SU-DHL-6 (cell line): ENCODE measurements around the gene NLGN2.

Experiments used
- H2AFZ ChIP-seq: fragments of 200-600 bp; sonication (generic); 2 replicates; pipeline ENCODE4 v1.6.1; 2014; ENCODE audit warnings: low read depth, mild to moderate bottlenecking, moderate library complexity, mixed read lengths, antibody characterized with exemption, low read length; ENCODE audit not compliant: severe bottlenecking
- H3F3A ChIP-seq: fragments of 200-600 bp; shearing (Covaris generic); 2 replicates; pipeline ENCODE4 v1.6.0; 2016; ENCODE audit warnings: antibody characterized with exemption, mild to moderate bottlenecking; ENCODE audit not compliant: insufficient read depth
- H3K27ac ChIP-seq: fragments of 200-600 bp; sonication (generic); 2 replicates; pipeline ENCODE4 v1.5.1; 2016; ENCODE audit warnings: low read depth, mild to moderate bottlenecking, low read length, moderate library complexity, mixed read lengths
- H3K27me3 ChIP-seq: fragments of 200-600 bp; sonication (generic), shearing (Covaris generic); 2 replicates; pipeline ENCODE4 v1.6.0; 2014; ENCODE audit warnings: mild to moderate bottlenecking, low read length
- H3K36me3 ChIP-seq: fragments of 200-600 bp; sonication (generic); 2 replicates; pipeline ENCODE4 v1.6.1; 2014; ENCODE audit warnings: mild to moderate bottlenecking, low read length, mixed read lengths
- H3K4me2 ChIP-seq: fragments of 300-600, 200-600 bp; shearing (Covaris generic), sonication (generic); 2 replicates; pipeline ENCODE4 v1.6.0; 2014; ENCODE audit warnings: low read length, low read depth, mild to moderate bottlenecking; ENCODE audit not compliant: poor library complexity, severe bottlenecking
- H3K4me3 ChIP-seq: fragments of 200-600 bp; sonication (generic); 2 replicates; pipeline ENCODE4 v1.5.1; 2014; ENCODE audit warnings: antibody characterized with exemption, low read length, mild to moderate bottlenecking, mixed read lengths; ENCODE audit not compliant: insufficient read depth, poor library complexity, severe bottlenecking
- H3K79me2 ChIP-seq: fragments of 200-600 bp; sonication (generic); 2 replicates; pipeline ENCODE4 v1.6.1; 2014; ENCODE audit warnings: mild to moderate bottlenecking, low read length, moderate library complexity; ENCODE audit not compliant: insufficient read depth
- H3K9ac ChIP-seq: fragments of 200-600 bp; sonication (generic); 2 replicates; pipeline ENCODE4 v1.7.0; 2014; ENCODE audit warnings: mild to moderate bottlenecking, low read length
- H3K9me2 ChIP-seq: fragments of 200-600 bp; sonication (generic); replicated peaks from 2 replicates; pipeline ENCODE4 v1.6.1; 2014; ENCODE audit warnings: low read length; ENCODE audit not compliant: insufficient read depth
- H3K9me3 ChIP-seq: fragments of 200-600 bp; sonication (generic); 2 replicates; pipeline ENCODE4 v1.6.1; 2014; ENCODE audit warnings: low read length, mixed read lengths; ENCODE audit not compliant: insufficient read depth
- H4K20me1 ChIP-seq: fragments of 200-600 bp; sonication (generic); 2 replicates; pipeline ENCODE4 v1.6.1; 2014; ENCODE audit warnings: low read depth, mild to moderate bottlenecking, antibody characterized with exemption, low read length, moderate library complexity, mixed read lengths
- EZH2phosphoT487 ChIP-seq: fragments of 200-600 bp; sonication (generic), shearing (Covaris generic); conservative IDR thresholded peaks from 2 replicates; pipeline ENCODE4 v1.6.1; 2018; ENCODE audit warnings: mild to moderate bottlenecking, antibody characterized with exemption, low read length, moderate library complexity, mixed read lengths
- TF ChIP-seq, protein P1 (sequence below): fragments of 200-600 bp; sonication (generic); IDR thresholded peaks from one replicate; pipeline ENCODE4 v1.5.1; 2017; ENCODE audit warnings: antibody characterized with exemption, mild to moderate bottlenecking, low read length, moderate library complexity; ENCODE audit not compliant: insufficient read depth, poor library complexity, severe bottlenecking

The NLGN2 gene

GRCh38 chr17:7406235-7406825 lies 1.3 kb upstream of the NLGN2 start:
- H3K4me2 ChIP-seq: no peak overlapping the region
- no peak overlapping the region for H3K9ac ChIP-seq
- no peaks in the 10 kb centered on the region for H3K36me3 ChIP-seq
- H3K4me3 ChIP-seq: no peak overlapping the region
- H3K9me2 ChIP-seq: no peaks in the 10 kb centered on the region
- no peaks in the 10 kb centered on the region for H3K9me3 ChIP-seq
- no peaks in the 10 kb centered on the region for H3K27me3 ChIP-seq
- no peak for TF ChIP-seq EZH2phosphoT487
- TF ChIP-seq, protein P1, sequence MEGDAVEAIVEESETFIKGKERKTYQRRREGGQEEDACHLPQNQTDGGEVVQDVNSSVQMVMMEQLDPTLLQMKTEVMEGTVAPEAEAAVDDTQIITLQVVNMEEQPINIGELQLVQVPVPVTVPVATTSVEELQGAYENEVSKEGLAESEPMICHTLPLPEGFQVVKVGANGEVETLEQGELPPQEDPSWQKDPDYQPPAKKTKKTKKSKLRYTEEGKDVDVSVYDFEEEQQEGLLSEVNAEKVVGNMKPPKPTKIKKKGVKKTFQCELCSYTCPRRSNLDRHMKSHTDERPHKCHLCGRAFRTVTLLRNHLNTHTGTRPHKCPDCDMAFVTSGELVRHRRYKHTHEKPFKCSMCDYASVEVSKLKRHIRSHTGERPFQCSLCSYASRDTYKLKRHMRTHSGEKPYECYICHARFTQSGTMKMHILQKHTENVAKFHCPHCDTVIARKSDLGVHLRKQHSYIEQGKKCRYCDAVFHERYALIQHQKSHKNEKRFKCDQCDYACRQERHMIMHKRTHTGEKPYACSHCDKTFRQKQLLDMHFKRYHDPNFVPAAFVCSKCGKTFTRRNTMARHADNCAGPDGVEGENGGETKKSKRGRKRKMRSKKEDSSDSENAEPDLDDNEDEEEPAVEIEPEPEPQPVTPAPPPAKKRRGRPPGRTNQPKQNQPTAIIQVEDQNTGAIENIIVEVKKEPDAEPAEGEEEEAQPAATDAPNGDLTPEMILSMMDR: no peak
- H3K79me2 ChIP-seq: no peaks in the 10 kb centered on the region
- no peak overlapping the region for H3K27ac ChIP-seq
- H4K20me1 ChIP-seq: no peaks in the 10 kb centered on the region
- H2AFZ ChIP-seq: no peak overlapping the region
- H3F3A ChIP-seq: no peaks in the 10 kb centered on the region

DNA sequence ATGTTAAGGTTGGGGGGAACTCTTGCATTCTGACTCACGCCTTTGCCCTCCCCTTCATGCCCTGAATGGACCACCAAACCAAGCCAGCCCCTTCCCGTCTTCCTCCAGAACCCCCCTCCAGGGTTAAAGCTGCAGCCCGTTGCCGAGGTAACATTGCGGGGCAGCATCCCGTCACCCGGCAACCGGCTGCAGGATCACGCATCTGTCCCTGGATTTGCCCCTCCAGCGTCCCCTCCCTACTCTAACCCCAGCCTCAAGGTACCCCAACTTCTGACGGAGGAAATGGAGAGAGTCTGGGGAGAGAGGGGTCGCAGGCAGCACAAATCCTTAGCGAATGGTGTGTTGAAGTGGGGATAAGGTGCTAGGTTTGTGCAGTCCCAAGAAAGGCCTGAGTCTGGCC lies 563 bp upstream of the NLGN2 start:
- H3K4me3 ChIP-seq: no peak overlapping the region
- no peak overlapping the region for H3K4me2 ChIP-seq
- no peaks in the 10 kb centered on the region for H3K9me2 ChIP-seq
- H3K9me3 ChIP-seq: no peaks in the 10 kb centered on the region
- no peak overlapping the region for H3K27ac ChIP-seq
- H3K36me3 ChIP-seq: no peaks in the 10 kb centered on the region
- H4K20me1 ChIP-seq: no peaks in the 10 kb centered on the region
- no peak overlapping the region for H3K9ac ChIP-seq
- H2AFZ ChIP-seq: no peak overlapping the region
- H3F3A ChIP-seq: no peaks in the 10 kb centered on the region
- TF ChIP-seq, protein P1: no peak
- TF ChIP-seq EZH2phosphoT487: no peak
- no peaks in the 10 kb centered on the region for H3K79me2 ChIP-seq
- no peaks in the 10 kb centered on the region for H3K27me3 ChIP-seq

GRCh38 chr17:7408252-7408727 lies 645 bp downstream of the NLGN2 start:
- Histone ChIP-seq H4K20me1 (no peaks in the 10 kb centered on the region), H3K4me2 (no peak overlapping the region), H3K27ac (no peak overlapping the region), H3K79me2 (no peaks in the 10 kb centered on the region), H3F3A (no peaks in the 10 kb centered on the region), H2AFZ (no peak overlapping the region), H3K27me3 (no peaks in the 10 kb centered on the region), H3K4me3 (no peak overlapping the region), H3K36me3 (no peaks in the 10 kb centered on the region), H3K9ac (no peak overlapping the region), H3K9me2 (no peaks in the 10 kb centered on the region), H3K9me3 (no peaks in the 10 kb centered on the region)
- TF ChIP-seq, protein P1: no peak
- TF ChIP-seq EZH2phosphoT487: no peak
